Measurements from ENCODE around the gene PRKCA.

DNA sequence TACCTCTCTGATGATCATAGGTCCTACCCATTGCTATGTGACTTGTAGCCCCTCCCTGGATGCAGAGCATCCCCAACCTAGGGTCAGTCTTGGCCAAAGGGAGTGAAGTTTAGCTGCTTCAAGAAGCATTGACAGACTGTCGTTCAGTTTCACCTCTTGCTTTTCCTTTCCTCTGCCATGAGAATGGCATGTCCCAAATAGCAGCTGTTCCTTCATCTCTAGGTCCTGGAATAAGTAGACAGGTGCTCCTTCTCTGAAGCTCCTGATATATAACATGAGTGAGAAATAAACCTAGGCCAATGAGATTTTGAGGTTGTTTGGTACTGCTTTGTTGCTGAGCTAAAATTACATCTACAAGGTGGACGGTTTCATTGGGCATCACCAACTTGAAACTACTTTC lies 328.0 kb downstream of the PRKCA start:
- TF ChIP-seq NR1H2 (CRISPR knock-in tag; IDR thresholded peaks at IDR 0.05), result no peak
- TF ChIP-seq, protein P1, sequence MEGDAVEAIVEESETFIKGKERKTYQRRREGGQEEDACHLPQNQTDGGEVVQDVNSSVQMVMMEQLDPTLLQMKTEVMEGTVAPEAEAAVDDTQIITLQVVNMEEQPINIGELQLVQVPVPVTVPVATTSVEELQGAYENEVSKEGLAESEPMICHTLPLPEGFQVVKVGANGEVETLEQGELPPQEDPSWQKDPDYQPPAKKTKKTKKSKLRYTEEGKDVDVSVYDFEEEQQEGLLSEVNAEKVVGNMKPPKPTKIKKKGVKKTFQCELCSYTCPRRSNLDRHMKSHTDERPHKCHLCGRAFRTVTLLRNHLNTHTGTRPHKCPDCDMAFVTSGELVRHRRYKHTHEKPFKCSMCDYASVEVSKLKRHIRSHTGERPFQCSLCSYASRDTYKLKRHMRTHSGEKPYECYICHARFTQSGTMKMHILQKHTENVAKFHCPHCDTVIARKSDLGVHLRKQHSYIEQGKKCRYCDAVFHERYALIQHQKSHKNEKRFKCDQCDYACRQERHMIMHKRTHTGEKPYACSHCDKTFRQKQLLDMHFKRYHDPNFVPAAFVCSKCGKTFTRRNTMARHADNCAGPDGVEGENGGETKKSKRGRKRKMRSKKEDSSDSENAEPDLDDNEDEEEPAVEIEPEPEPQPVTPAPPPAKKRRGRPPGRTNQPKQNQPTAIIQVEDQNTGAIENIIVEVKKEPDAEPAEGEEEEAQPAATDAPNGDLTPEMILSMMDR (IDR thresholded peaks at IDR 0.05), result no peak
- TF ChIP-seq, protein P2, sequence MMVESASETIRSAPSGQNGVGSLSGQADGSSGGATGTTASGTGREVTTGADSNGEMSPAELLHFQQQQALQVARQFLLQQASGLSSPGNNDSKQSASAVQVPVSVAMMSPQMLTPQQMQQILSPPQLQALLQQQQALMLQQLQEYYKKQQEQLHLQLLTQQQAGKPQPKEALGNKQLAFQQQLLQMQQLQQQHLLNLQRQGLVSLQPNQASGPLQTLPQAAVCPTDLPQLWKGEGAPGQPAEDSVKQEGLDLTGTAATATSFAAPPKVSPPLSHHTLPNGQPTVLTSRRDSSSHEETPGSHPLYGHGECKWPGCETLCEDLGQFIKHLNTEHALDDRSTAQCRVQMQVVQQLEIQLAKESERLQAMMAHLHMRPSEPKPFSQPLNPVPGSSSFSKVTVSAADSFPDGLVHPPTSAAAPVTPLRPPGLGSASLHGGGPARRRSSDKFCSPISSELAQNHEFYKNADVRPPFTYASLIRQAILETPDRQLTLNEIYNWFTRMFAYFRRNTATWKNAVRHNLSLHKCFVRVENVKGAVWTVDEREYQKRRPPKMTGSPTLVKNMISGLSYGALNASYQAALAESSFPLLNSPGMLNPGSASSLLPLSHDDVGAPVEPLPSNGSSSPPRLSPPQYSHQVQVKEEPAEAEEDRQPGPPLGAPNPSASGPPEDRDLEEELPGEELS (CRISPR knock-in tag; IDR thresholded peaks at IDR 0.05), result no peak
- TF ChIP-seq ZNF396 (CRISPR knock-in tag; IDR thresholded peaks at IDR 0.05; ENCODE audit: borderline replicate concordance), result no peak
- TF ChIP-seq, protein P3, sequence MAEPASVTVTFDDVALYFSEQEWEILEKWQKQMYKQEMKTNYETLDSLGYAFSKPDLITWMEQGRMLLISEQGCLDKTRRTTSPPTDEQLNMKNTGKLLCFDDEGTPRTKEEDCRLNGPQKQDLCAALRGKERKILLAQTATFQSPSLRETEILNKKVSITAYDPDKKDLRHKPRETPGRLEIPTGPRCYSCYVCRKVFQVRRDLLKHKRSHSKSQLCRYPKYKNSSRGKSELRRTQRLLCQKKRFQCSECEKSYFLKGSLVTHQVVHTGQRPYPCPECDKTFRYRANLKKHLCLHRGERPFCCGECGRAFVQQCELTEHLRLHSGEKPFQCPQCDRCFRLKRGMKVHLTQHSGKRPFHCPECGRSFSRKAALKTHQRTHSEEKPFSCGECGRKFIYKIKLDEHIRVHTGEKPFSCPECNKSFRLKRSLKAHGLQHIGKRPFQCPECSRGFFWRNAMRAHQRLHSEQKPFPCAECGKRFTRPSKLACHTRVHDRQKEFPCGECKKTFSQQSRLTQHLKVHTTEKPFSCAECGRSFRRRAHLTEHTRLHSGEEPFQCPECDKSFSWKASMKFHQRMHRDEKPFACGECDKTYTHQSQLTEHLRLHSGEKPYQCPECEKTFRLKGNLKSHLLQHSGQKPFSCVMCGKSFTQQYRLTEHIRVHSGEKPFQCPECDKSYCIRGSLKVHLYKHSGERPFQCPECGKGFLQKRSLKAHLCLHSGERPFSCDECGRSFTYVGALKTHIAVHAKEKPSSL (CRISPR knock-in tag; conservative IDR thresholded peaks at IDR 0.05), result no peak
- no peak for TF ChIP-seq ZNF317 (CRISPR knock-in tag; IDR thresholded peaks at IDR 0.05; ENCODE audit: borderline replicate concordance, low read depth)
- TF ChIP-seq, protein P4, sequence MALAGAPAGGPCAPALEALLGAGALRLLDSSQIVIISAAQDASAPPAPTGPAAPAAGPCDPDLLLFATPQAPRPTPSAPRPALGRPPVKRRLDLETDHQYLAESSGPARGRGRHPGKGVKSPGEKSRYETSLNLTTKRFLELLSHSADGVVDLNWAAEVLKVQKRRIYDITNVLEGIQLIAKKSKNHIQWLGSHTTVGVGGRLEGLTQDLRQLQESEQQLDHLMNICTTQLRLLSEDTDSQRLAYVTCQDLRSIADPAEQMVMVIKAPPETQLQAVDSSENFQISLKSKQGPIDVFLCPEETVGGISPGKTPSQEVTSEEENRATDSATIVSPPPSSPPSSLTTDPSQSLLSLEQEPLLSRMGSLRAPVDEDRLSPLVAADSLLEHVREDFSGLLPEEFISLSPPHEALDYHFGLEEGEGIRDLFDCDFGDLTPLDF (CRISPR knock-in tag; IDR thresholded peaks at IDR 0.05), result no peak
- TF ChIP-seq, protein P5, sequence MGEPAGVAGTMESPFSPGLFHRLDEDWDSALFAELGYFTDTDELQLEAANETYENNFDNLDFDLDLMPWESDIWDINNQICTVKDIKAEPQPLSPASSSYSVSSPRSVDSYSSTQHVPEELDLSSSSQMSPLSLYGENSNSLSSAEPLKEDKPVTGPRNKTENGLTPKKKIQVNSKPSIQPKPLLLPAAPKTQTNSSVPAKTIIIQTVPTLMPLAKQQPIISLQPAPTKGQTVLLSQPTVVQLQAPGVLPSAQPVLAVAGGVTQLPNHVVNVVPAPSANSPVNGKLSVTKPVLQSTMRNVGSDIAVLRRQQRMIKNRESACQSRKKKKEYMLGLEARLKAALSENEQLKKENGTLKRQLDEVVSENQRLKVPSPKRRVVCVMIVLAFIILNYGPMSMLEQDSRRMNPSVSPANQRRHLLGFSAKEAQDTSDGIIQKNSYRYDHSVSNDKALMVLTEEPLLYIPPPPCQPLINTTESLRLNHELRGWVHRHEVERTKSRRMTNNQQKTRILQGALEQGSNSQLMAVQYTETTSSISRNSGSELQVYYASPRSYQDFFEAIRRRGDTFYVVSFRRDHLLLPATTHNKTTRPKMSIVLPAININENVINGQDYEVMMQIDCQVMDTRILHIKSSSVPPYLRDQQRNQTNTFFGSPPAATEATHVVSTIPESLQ (CRISPR knock-in tag; IDR thresholded peaks at IDR 0.05), result no peak
- no peak for TF ChIP-seq TEAD4 (CRISPR knock-in tag; IDR thresholded peaks at IDR 0.05)

Measured in WTC11 (cell line).